Activated naive CD8-positive, alpha-beta T cell treated with anti-CD3 and anti-CD28 coated beads, Interleukin-2, amount 10 ng/mL, durations not matched to agents 7 days and 5 days (primary cell): ENCODE measurements around the gene ZACN. TPM values are rescaled to one million over a fixed set of nuclear protein-coding genes. Genes with fewer than 3 reads are reported as not detected.
"Not testable (repeated sequence)": the region's sequence is repeated elsewhere in the genome, so short reads cannot be mapped to it uniquely, and the experiment has no call there.

Experiments used
- ATAC-seq: fragments of 150-1000 bp; cut with Tn5 transposase; one replicate; pipeline ENCODE4 v1.10.0; 2021; ENCODE audit warnings: low read depth, moderate library complexity
- POLR2A ChIA-PET: fragments of 350-600 bp; sonication (Branson Sonifier 250); formaldehyde crosslinking; loops from one replicate; lab custom pipeline; 2021; ENCODE audit warnings: antibody characterized with exemption; lab: Charles Lee
- DNase-seq: peaks from one replicate; pipeline ENCODE4 v3.0.0; 2021
- H3K27ac Mint-ChIP-seq: one replicate; pipeline ENCODE4 v1.8.0; 2022; ENCODE audit warnings: mild to moderate bottlenecking, mixed read lengths
- H3K27me3 Mint-ChIP-seq: one replicate; pipeline ENCODE4 v1.8.0; 2022; ENCODE audit warnings: mild to moderate bottlenecking, moderate library complexity, mixed read lengths
- H3K36me3 Mint-ChIP-seq: one replicate; pipeline ENCODE4 v1.8.0; 2021; ENCODE audit warnings: mild to moderate bottlenecking, mixed read lengths
- H3K4me1 Mint-ChIP-seq: one replicate; pipeline ENCODE4 v1.8.0; 2021; ENCODE audit warnings: mixed read lengths
- H3K4me3 Mint-ChIP-seq: one replicate; pipeline ENCODE4 v1.8.0; 2022; ENCODE audit warnings: mild to moderate bottlenecking, moderate library complexity, mixed read lengths
- H3K9me3 Mint-ChIP-seq: one replicate; pipeline ENCODE4 v1.8.0; 2021; ENCODE audit warnings: mixed read lengths
- total RNA-seq, 2 experiments: library from RNA; stranded (reverse); gene quantifications; one replicate each; pipeline ENCODE4 v1.2.3, GENCODE V29; 2021

The ZACN gene
- not detected for total RNA-seq

DNA sequence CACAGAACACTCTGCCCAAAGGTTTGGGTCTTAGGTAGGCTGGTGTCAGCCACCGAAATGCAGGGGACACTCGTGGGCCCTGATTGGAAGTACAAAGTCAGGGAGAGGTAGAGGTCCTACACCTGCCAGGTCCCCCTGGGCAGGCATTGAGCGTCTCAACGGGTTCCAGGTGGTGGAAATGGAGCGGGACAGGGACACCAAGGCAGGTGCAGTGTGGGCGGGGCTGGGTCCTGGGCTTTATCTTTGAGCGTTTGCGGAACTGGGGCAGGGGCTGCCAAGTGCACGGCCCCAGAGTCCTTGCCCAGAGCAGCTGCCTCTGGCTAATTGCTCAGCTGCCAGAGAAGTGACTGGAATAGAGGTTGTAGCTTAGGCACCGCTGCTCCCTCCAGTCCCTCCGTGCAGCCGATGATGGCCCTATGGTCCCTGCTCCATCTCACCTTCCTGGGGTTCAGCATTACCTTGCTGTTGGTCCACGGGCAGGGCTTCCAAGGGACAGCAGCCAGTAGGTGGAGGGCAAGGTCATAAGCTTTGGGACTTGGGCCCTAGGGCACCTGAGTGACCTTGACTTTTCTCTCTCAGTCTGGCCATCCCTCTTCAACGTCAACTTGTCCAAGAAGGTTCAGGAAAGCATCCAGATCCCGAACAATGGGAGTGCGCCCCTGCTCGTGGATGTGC, at the start of gene ZACN:
Gene ZACN, plus strand, starts transcription at position 323 of the 675 bp plus-strand sequence. Its CDS starts 83 bp downstream, at position 406.
- Mint-ChIP-seq H3K4me1 (peaks cover 15% of the 10 kb centered on the region), H3K36me3 (peaks cover 1% of the 10 kb centered on the region), H3K4me3 (no peak within 1 kb of the TSS), H3K9me3 (no peaks in the 10 kb centered on the region), H3K27me3 (peaks cover 48% of the 10 kb centered on the region), H3K27ac (no peak within 1 kb of the TSS)
- POLR2A ChIA-PET = interaction anchor here (1.5 to 1.9 kb wide), 2 partner anchors 25 to 203 kb away, joined by 3 to 6 read pairs; partner anchors contain the start of gene EXOC7
- ATAC-seq (no peak), DNase-seq (no peak)

DNA sequence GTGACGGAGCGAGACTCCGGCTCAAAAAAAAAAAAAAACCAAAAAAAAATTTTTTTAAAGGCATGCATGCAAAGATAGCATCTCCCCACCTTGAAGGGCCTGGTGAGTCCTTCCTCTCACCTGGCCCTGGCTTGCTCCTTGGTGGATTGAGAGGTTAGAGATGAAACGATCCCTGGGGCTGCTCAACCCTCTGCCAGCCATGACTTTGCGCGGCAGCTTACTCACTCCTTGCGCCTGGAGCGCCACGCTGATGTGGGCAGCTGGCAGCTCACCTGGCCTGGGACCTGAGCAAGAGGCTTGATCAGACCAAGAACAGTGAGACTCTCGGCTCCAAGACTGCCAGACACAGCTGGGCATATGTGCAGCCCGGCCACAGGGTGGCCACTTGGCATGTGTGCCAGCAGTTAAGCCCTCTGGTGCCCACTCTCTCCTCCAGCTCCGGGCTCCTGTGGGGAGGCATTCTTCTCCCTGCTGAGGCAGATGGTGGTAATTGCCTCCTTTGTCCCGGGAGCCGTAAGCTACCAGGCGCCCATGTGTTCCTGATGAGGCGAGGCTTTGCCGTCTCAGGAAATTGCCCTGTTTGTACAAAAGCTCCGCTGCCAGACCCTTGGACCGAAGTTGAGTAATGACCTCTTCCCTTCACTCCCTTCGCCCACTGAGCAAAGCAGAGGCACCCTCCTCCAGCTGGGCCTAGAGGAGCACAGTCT, 46.8 kb upstream of the ZACN start:
- POLR2A ChIA-PET = interaction anchor here (0.7 kb wide), 1 partner anchor 231 kb away, joined by 3 read pairs; no protein-coding TSS in a partner anchor
- H3K27ac Mint-ChIP-seq = no peak overlapping the region

DNA sequence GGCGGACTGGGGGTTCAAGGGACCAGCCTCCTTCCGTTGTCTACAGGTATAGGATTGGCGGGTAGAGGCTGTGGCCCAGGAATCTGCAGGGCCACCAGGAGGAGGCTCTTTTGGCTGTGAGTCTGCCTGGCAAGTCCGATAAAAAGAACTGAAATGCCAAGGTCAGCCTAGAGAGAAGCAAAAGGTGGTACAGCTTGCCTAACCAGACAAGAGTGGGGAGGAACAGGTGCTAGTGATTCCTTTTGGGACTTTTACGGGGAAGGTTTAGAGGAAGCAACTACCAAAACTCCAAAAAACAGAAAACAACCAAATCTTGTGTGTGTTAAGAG, 46.2 kb upstream of the ZACN start:
- no peaks in the 10 kb centered on the region for H3K9me3 Mint-ChIP-seq
- DNase-seq (no peak), ATAC-seq (no peak)
- peaks cover 2% of the 10 kb centered on the region for H3K36me3 Mint-ChIP-seq
- H3K27me3 Mint-ChIP-seq = no peaks in the 10 kb centered on the region
- POLR2A ChIA-PET = no interaction called here
- H3K27ac Mint-ChIP-seq = no peak overlapping the region
- no peak overlapping the region for H3K4me3 Mint-ChIP-seq
- peaks cover 18% of the 10 kb centered on the region for H3K4me1 Mint-ChIP-seq

More for the DNA sequence above, 46.8 kb upstream of the ZACN start:
- peaks cover 16% of the 10 kb centered on the region for H3K4me1 Mint-ChIP-seq
- H3K36me3 Mint-ChIP-seq = peaks cover 2% of the 10 kb centered on the region
- DNase-seq = no peak
- H3K9me3 Mint-ChIP-seq = no peaks in the 10 kb centered on the region
- ATAC-seq = no peak
- no peak overlapping the region for H3K4me3 Mint-ChIP-seq
- no peaks in the 10 kb centered on the region for H3K27me3 Mint-ChIP-seq

DNA sequence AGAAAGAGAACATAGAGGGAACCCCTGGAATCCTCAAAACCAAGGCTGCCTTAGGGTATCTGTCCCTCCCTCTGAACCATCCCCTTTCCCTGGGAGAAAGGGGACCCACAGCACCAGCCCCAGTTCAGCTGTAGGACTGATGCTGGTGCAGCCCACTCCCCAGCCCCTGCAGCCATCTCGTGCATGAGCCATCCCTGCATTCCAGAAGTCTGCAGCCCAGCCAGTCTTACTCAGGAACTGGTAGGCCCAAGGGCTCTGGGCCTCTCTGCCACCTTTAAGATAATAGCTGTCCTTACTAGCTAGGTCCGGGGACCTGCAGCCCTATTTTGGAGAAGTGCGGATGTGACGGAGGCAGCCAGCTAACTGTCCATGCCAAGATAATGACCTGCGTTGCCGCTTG, 45.8 kb upstream of the ZACN start:
- POLR2A ChIA-PET = interaction anchor here (0.6 to 0.8 kb wide), 2 partner anchors 15 to 38 kb away, joined by 4 read pairs; no protein-coding TSS in a partner anchor
- Mint-ChIP-seq H3K36me3 (peaks cover 4% of the 10 kb centered on the region), H3K4me3 (no peak overlapping the region), H3K27me3 (no peaks in the 10 kb centered on the region), H3K4me1 (peaks cover 18% of the 10 kb centered on the region), H3K27ac (no peak overlapping the region), H3K9me3 (no peaks in the 10 kb centered on the region)
- DNase-seq (no peak), ATAC-seq (no peak)

DNA sequence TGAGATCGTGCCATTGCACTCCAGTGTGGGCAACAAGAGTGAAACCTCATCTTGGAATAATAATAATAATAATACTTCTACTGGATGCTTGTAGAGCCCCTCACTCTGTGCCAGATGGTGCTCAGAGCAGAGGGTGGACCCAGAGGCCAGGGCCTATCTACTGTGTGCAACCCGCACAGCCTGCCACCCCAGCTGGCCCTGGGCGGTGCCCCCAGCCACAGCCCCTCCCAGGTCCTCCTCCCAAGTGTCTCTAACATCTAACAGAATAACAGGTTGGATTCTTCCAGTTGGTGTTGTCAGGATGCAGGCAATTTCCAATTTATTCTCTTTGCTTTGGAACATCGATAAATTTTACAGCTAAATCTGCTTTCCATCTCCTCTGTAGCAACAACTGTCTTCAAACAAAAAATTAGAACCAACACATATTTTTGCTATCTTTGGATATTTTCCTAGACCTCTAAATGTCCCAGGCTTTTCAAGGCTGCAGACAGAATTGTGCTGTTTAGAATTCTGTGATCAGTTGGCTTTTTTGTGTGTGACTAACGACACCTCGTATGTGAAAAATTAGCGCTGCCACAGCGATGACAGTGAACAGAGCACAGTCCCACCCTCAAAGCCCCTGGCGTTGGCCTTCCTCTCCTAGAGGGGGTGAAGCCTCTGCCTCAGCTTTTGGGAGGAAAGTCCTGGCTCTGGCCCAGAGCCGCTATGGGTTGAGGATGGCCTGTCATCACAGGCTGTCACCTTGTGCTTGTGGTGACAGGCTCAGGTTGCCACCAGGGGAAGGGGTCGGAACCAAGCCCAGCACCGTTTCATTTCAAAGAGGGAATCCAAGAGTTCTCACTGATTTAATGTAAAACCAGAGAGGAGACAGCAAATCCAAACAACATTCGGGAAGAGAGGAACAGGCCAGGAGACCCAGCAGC, 44.3 kb upstream of the ZACN start:
- Mint-ChIP-seq H3K27ac (no peak overlapping the region), H3K36me3 (peaks cover 17% of the 10 kb centered on the region), H3K4me3 (no peak overlapping the region), H3K9me3 (no peaks in the 10 kb centered on the region), H3K4me1 (peaks cover 11% of the 10 kb centered on the region), H3K27me3 (no peaks in the 10 kb centered on the region)
- DNase-seq = no peak
- POLR2A ChIA-PET = no interaction called here
- ATAC-seq = no peak

DNA sequence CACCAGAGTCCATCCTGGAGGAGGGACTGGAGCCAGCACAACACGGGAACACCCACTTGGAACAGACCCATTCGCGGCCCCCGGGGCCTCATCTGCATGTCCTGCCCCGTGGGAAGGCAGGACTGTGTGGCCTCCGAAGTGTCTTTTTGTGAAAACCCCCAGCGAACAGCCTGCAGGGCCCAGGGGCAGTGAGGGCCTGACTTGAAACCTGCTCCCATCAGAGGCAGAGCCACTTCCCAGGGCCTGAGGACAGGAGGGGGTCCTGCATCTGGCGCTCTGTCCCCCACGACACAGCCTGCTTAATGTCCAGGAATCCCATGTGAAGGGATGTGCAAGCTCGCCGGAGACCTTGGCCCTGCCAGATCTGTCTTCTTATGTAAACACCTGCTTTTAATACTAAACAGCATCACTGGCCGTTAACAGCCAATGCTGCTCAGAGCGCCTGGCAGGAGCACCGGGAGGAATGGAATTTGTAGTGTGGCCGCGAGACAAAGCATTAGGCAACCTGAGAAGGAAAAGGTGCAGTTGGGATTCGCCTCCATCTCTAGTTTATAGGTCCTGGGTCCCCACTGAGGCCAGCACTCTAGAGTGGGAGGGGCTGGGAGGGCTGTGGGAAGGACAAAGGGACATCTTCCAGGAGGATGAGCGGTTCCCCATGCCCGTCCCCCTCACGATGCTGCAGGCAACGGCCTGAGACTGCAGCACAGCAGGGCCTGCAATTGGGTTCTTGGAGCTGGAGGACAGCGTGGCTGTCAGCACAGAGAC, 42.3 kb upstream of the ZACN start:
- no peak overlapping the region for H3K4me3 Mint-ChIP-seq
- peaks cover 7% of the 10 kb centered on the region for H3K4me1 Mint-ChIP-seq
- POLR2A ChIA-PET = no interaction called here
- DNase-seq (no peak), ATAC-seq (no peak)
- H3K27ac Mint-ChIP-seq = no peak overlapping the region
- no peaks in the 10 kb centered on the region for H3K9me3 Mint-ChIP-seq
- H3K27me3 Mint-ChIP-seq = no peaks in the 10 kb centered on the region
- peaks cover 21% of the 10 kb centered on the region for H3K36me3 Mint-ChIP-seq

DNA sequence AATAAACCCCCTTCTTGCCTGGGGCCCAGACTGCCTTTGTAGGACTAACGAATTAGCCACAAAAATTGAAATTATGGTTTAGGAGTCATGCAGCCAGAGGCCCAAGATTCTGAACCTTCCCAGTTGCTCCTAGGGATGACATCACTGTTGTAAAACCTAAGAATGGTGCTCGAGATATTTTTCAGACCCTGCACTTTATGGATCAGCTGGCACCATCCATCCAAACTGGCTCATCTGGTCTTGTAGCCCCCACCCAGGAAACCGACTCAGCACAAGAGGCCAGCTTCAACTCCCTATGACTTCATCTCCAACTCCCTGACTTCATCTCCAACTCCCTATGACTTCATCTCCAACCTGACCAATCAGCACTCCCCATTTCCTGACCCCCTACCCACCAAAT, 40.9 kb upstream of the ZACN start:
- ATAC-seq (no peak), DNase-seq (no peak)
- H3K27me3 Mint-ChIP-seq = no peaks in the 10 kb centered on the region
- H3K4me3 Mint-ChIP-seq = no peak overlapping the region
- peaks cover 24% of the 10 kb centered on the region for H3K36me3 Mint-ChIP-seq
- POLR2A ChIA-PET = no interaction called here
- peaks cover 7% of the 10 kb centered on the region for H3K4me1 Mint-ChIP-seq
- H3K9me3 Mint-ChIP-seq = no peaks in the 10 kb centered on the region
- no peak overlapping the region for H3K27ac Mint-ChIP-seq

DNA sequence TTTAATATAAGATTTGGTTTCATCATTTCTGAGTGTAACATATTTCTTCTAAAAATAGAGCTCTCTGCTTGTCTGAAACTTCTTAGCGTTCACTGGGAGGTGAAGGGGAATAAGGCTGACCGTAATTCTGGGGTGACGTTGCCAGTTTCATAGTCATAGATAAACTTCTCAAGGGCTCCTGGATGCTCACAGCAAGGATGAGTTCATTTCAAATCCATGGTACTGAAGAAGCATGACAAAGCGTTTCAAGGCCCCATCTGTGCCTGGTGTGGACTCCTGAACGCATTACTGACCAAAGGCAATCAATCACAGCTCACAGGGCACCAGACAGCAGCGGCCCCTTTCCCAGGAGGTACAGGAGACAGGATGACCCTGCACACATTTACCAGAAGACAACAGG, 39.9 kb upstream of the ZACN start:
- DNase-seq (no peak), ATAC-seq (no peak)
- Mint-ChIP-seq H3K9me3 (no peaks in the 10 kb centered on the region), H3K4me3 (no peak overlapping the region), H3K27ac (no peak overlapping the region), H3K36me3 (peaks cover 29% of the 10 kb centered on the region), H3K4me1 (peaks cover 7% of the 10 kb centered on the region), H3K27me3 (no peaks in the 10 kb centered on the region)
- POLR2A ChIA-PET = interaction anchor here (0.5 to 1.1 kb wide), 2 partner anchors 10 to 995 kb away, joined by 3 to 4 read pairs; no protein-coding TSS in a partner anchor

DNA sequence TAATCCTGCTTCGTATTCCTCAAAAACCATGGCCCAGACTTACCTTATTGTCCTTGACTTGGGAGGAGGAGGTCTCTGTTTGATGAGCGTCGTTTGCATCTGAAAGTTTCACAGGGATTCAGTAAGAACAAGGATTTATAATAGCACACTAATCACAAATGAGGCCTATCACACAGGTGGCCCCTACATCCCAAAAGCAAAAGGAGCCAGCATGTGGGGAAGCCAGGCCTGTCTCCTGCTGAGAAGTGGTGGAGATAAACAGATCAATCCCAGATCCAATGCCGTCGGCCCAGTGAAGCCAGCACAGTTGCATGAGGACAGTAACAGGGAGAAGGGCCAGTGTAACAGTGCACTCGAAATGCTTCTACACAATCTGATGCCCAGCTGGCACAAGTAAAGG, 38.6 kb upstream of the ZACN start:
- POLR2A ChIA-PET = interaction anchor here (0.6 to 0.8 kb wide), 2 partner anchors 11 to 385 kb away, joined by 4 to 5 read pairs; no protein-coding TSS in a partner anchor
- no peaks in the 10 kb centered on the region for H3K27me3 Mint-ChIP-seq
- DNase-seq (no peak), ATAC-seq (no peak)
- H3K4me3 Mint-ChIP-seq = no peak overlapping the region
- H3K27ac Mint-ChIP-seq = no peak overlapping the region
- H3K4me1 Mint-ChIP-seq = peaks cover 5% of the 10 kb centered on the region
- H3K36me3 Mint-ChIP-seq = peaks cover 32% of the 10 kb centered on the region
- no peaks in the 10 kb centered on the region for H3K9me3 Mint-ChIP-seq

DNA sequence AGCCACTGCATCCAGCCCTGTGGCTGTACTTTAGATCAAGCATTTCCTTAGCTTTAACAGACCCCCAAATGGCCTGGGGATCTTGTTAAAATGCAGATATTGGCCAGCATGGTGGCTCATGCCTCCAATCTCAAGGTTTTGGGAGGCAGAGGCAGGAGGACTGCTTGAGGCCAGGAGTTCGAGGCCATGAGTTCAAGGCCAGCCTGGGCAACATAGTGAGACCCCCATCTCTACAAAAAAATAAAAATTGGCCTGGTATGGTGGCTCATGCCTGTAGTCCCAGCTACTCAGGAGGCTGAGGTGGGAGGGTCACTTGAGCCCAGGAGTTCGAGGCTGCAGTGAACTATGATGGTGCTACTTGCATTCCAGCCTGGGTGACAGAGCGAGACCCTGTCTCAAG, 36.1 kb upstream of the ZACN start:
- POLR2A ChIA-PET = interaction anchor here (0.6 kb wide), 1 partner anchor 173 kb away, joined by 4 read pairs; no protein-coding TSS in a partner anchor
- H3K36me3 Mint-ChIP-seq = peaks cover 36% of the 10 kb centered on the region
- not testable (repeated sequence) for ATAC-seq, H3K4me3 Mint-ChIP-seq, H3K9me3 Mint-ChIP-seq, H3K27me3 Mint-ChIP-seq, DNase-seq, H3K27ac Mint-ChIP-seq, H3K4me1 Mint-ChIP-seq

DNA sequence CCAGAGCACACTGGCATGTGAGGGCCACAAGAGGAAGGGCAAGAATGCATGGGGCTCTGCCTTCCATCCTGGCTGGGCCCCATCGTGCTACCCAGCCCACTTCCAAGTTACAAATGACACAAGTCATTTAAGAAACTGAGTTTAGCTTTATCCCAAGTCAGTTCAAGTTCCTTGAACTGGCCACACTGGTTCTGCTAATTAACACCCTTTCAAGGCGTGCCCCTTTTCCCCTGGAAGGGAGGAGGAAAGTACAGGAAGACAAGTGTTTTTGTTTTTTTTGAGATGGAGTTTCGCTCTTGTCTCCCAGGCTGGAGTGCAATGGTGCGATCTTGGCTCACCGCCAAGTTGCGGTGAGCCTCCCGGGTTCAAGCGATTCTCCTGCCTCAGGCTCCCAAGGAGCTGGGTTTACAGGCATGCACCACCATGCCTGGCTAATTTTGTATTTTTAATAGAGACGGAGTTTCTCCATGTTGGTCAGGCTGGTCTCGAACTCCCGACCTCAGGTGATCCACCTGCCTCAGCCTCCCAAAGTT, 34.4 kb upstream of the ZACN start:
- peaks cover 30% of the 10 kb centered on the region for H3K36me3 Mint-ChIP-seq
- H3K9me3 Mint-ChIP-seq, H3K4me3 Mint-ChIP-seq, H3K27ac Mint-ChIP-seq, ATAC-seq, H3K27me3 Mint-ChIP-seq, DNase-seq, H3K4me1 Mint-ChIP-seq, POLR2A ChIA-PET: not testable (repeated sequence)

DNA sequence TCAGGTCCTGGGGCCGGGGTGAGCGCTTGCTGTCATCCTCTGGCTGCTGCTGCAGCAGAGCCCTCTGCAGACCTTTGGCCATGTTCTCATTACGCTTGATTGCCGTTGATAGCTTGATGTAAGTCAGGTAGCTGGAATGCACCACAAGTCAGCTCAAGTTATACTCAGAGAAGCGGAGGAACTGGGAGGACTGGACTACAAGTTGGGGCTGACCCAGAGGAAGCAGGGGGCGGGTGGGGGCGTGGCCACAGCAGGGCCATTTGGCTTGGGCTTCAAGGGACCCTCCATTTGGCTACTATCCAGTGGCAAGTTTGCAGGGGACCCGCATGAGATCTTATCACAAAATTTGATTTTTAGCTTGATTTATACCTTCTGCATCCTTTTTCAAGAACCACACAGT, 32.9 kb upstream of the ZACN start:
- Mint-ChIP-seq H3K27ac (no peak overlapping the region), H3K9me3 (no peaks in the 10 kb centered on the region), H3K27me3 (no peaks in the 10 kb centered on the region), H3K4me1 (peaks cover 4% of the 10 kb centered on the region), H3K4me3 (no peak overlapping the region), H3K36me3 (peaks cover 34% of the 10 kb centered on the region)
- POLR2A ChIA-PET = interaction anchor here (0.6 kb wide), 1 partner anchor 58 kb away, joined by 4 read pairs; no protein-coding TSS in a partner anchor
- DNase-seq (no peak), ATAC-seq (no peak)
